HepG2 (cell line): ENCODE measurements around the gene WDR81. TPM values are rescaled to one million over a fixed set of nuclear protein-coding genes. Genes with fewer than 3 reads are reported as not detected.

Experiments used
- BCL6 ChIP-seq: IDR thresholded peaks from 2 replicates; pipeline ENCODE4 v1.6.1; 2016; ENCODE audit warnings: missing genetic modification reagents, missing compliant biosample characterization
- DR1 ChIP-seq: sonication (generic); formaldehyde crosslinking; IDR thresholded peaks from 2 replicates; pipeline ENCODE4 v1.8.0; 2021; ENCODE audit warnings: mild to moderate bottlenecking, missing genetic modification reagents, inconsistent platforms
- FOSL2 ChIP-seq: sonication (generic); formaldehyde crosslinking; IDR thresholded peaks from 2 replicates; pipeline ENCODE4 v1.4.0; 2020; ENCODE audit warnings: missing genetic modification reagents
- FOXA1 ChIP-seq, 2 experiments: fragments of 450-650 bp in 1 of 2; sonication (generic) in 1 of 2; formaldehyde crosslinking in 1 of 2; IDR thresholded peaks; 2 replicates each; pipeline versions ENCODE4 v1.4.0 to v1.6.1; 2016 to 2020; ENCODE audit warnings: missing genetic modification reagents in 1 of 2
- FOXJ3 ChIP-seq: sonication (generic); formaldehyde crosslinking; IDR thresholded peaks from 2 replicates; pipeline ENCODE4 v1.4.0; 2020; ENCODE audit warnings: missing genetic modification reagents, mild to moderate bottlenecking, borderline replicate concordance
- GFI1 ChIP-seq: sonication (generic); formaldehyde crosslinking; IDR thresholded peaks from 2 replicates; pipeline ENCODE4 v1.5.0; 2020; ENCODE audit warnings: missing genetic modification reagents, mild to moderate bottlenecking, borderline replicate concordance
- HHEX ChIP-seq: IDR thresholded peaks from 2 replicates; pipeline ENCODE4 v1.6.1; 2016; ENCODE audit warnings: control low read depth
- IRF2 ChIP-seq: IDR thresholded peaks from 2 replicates; pipeline ENCODE4 v1.6.1; 2018; ENCODE audit warnings: missing genetic modification reagents, missing compliant biosample characterization
- MAFK ChIP-seq, 2 experiments: IDR thresholded peaks in 1 of 2; conservative IDR thresholded peaks in 1 of 2; 2 replicates each; pipeline ENCODE4 v1.6.1; 2011; ENCODE audit warnings: improper control_type of control experiment in 2 of 2, low read length in 2 of 2
- NR1H2 ChIP-seq: sonication (generic); formaldehyde crosslinking; IDR thresholded peaks from 2 replicates; pipeline ENCODE4 v1.8.1; 2022; ENCODE audit warnings: low read depth, missing genetic modification reagents, borderline replicate concordance
- NR2F6 ChIP-seq, 2 experiments: IDR thresholded peaks; 2 replicates each; pipeline ENCODE4 v1.6.1; 2016; ENCODE audit warnings: antibody characterized with exemption in 1 of 2, mild to moderate bottlenecking in 1 of 2
- PHF21A ChIP-seq: sonication (generic); formaldehyde crosslinking; IDR thresholded peaks from 2 replicates; pipeline ENCODE4 v1.5.0; 2020; ENCODE audit warnings: mild to moderate bottlenecking, missing genetic modification reagents
- ZNF20 ChIP-seq: sonication (generic); formaldehyde crosslinking; IDR thresholded peaks from 2 replicates; pipeline ENCODE4 v1.4.0; 2020; ENCODE audit warnings: mild to moderate bottlenecking, moderate library complexity, missing genetic modification reagents
- ZNF235 ChIP-seq: sonication (generic); formaldehyde crosslinking; IDR thresholded peaks from 2 replicates; pipeline ENCODE4 v1.8.1; 2023; ENCODE audit warnings: mild to moderate bottlenecking, missing genetic modification reagents, borderline replicate concordance
- ZNF343 ChIP-seq: sonication (generic); formaldehyde crosslinking; IDR thresholded peaks from 2 replicates; pipeline ENCODE4 v1.4.0; 2020; ENCODE audit warnings: mild to moderate bottlenecking, missing genetic modification reagents
- ZNF547 ChIP-seq: sonication (generic); formaldehyde crosslinking; IDR thresholded peaks from 2 replicates; pipeline ENCODE4 v1.5.1; 2020; ENCODE audit warnings: mild to moderate bottlenecking, missing genetic modification reagents
- ZNF564 ChIP-seq: sonication (generic); formaldehyde crosslinking; IDR thresholded peaks from 2 replicates; pipeline ENCODE4 v1.8.1; 2023; ENCODE audit warnings: mild to moderate bottlenecking, missing genetic modification reagents
- ZNF776 ChIP-seq: sonication (generic); formaldehyde crosslinking; IDR thresholded peaks from 2 replicates; pipeline ENCODE4 v1.4.0; 2020; ENCODE audit warnings: mild to moderate bottlenecking, missing genetic modification reagents
- polyA plus RNA-seq, 8 experiments: library from polyadenylated mRNA; depleted of rRNA in 3 of 8; stranded (reverse) in 7 of 8; unstranded in 1 of 8; fragments of >200 nt; fragmentation: Illumina TruSeq in 4 of 8; extraction: Trizol in 4 of 8; gene quantifications; 2 replicates each; pipeline versions ENCODE4 v1.2.1 to v1.2.3, GENCODE V29; 2011 to 2016; ENCODE audit warnings: low read depth in 4 of 8, missing spikeins in 1 of 8, mixed read lengths in 1 of 8; ENCODE audit not compliant: insufficient read depth in 1 of 8
- total RNA-seq, 5 experiments: library from RNA; depleted of rRNA; stranded (reverse); fragments of >200 nt; fragmentation: Illumina TruSeq; extraction: Trizol; gene quantifications; 2 replicates each; pipeline ENCODE4 v1.2.3, GENCODE V29; 2016; ENCODE audit warnings: low read depth in 1 of 5
- TF ChIP-seq, protein P1 (sequence below): sonication (generic); formaldehyde crosslinking; IDR thresholded peaks from 2 replicates; pipeline ENCODE4 v1.4.0; 2020; ENCODE audit warnings: low read depth, missing genetic modification reagents
- TF ChIP-seq, protein P2 (sequence below): sonication (generic); formaldehyde crosslinking; IDR thresholded peaks from 2 replicates; pipeline ENCODE4 v1.4.0; 2020; ENCODE audit warnings: missing genetic modification reagents
- TF ChIP-seq, protein P3 (sequence below): sonication (generic); formaldehyde crosslinking; IDR thresholded peaks from 2 replicates; pipeline ENCODE4 v1.5.0; 2020; ENCODE audit warnings: missing genetic modification reagents
- TF ChIP-seq, protein P4 (sequence below): sonication (generic); formaldehyde crosslinking; IDR thresholded peaks from 2 replicates; pipeline ENCODE4 v1.8.0; 2022; ENCODE audit warnings: mild to moderate bottlenecking, missing genetic modification reagents; ENCODE audit not compliant: insufficient replicate concordance

The WDR81 gene
- total and polyA plus RNA-seq, 2 of the 13 experiments (the other 11 are each of a cell fraction or from before 2014, with no cell fraction given), result 9.1 to 16.7 TPM

DNA sequence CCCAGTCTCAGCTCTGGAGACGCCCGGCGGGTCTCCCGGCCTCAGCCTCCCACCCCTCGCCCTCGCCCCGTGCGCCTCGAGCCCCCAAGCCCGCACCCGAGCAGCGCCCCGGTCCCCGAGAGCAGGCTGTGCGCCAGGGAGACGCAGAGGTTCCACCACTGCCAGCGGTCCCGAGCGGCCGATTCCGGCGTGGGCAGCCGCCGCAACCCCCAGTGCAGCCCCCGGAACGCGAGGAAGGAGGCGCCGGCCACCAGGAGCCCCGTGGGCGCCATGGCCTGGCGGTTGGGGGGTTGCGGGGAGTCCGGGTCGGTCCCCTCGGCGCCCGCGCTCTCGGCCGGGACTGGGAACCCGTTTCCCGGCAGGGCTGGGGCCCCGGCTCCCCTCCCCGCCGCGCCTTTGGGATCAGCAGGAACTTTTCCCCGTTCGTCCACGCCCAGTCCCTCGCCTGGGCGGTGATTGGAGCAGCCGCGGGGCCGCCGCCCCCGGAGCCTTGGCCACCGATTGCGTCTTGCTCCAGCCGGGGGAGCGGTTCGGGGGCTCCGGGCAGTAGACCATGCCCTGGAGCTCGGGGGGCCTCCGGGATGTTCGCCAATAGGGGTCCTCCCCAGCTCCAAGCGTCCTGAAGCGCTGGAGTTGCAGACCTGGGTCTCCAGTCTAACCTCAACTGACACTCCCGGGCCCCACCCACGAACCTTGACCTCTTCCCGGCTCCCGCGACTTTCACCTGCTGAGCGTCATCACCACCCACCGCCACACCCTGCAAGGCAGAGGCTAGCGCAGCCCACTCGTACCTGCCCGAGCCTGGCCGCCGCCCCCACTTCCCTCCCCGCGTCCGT, 14.3 kb upstream of the WDR81 start, which contains the start of gene TLCD2 (continued):
- TF ChIP-seq, protein P1, sequence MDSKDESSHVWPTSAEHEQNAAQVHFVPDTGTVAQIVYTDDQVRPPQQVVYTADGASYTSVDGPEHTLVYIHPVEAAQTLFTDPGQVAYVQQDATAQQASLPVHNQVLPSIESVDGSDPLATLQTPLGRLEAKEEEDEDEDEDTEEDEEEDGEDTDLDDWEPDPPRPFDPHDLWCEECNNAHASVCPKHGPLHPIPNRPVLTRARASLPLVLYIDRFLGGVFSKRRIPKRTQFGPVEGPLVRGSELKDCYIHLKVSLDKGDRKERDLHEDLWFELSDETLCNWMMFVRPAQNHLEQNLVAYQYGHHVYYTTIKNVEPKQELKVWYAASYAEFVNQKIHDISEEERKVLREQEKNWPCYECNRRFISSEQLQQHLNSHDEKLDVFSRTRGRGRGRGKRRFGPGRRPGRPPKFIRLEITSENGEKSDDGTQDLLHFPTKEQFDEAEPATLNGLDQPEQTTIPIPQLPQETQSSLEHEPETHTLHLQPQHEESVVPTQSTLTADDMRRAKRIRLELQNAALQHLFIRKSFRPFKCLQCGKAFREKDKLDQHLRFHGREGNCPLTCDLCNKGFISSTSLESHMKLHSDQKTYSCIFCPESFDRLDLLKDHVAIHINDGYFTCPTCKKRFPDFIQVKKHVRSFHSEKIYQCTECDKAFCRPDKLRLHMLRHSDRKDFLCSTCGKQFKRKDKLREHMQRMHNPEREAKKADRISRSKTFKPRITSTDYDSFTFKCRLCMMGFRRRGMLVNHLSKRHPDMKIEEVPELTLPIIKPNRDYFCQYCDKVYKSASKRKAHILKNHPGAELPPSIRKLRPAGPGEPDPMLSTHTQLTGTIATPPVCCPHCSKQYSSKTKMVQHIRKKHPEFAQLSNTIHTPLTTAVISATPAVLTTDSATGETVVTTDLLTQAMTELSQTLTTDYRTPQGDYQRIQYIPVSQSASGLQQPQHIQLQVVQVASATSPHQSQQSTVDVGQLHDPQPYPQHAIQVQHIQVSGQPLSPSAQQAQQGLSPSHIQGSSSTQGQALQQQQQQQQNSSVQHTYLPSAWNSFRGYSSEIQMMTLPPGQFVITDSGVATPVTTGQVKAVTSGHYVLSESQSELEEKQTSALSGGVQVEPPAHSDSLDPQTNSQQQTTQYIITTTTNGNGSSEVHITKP (CRISPR knock-in tag), result no peak
- no peak for TF ChIP-seq ZNF235 (CRISPR knock-in tag)
- no peak for TF ChIP-seq HHEX (CRISPR knock-in tag)
- TF ChIP-seq, protein P2, sequence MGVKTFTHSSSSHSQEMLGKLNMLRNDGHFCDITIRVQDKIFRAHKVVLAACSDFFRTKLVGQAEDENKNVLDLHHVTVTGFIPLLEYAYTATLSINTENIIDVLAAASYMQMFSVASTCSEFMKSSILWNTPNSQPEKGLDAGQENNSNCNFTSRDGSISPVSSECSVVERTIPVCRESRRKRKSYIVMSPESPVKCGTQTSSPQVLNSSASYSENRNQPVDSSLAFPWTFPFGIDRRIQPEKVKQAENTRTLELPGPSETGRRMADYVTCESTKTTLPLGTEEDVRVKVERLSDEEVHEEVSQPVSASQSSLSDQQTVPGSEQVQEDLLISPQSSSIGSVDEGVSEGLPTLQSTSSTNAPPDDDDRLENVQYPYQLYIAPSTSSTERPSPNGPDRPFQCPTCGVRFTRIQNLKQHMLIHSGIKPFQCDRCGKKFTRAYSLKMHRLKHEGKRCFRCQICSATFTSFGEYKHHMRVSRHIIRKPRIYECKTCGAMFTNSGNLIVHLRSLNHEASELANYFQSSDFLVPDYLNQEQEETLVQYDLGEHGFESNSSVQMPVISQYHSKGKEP (CRISPR knock-in tag), result 0 out of 2 replicates have a peak, but pooled peaks have one; percentile 23
- TF ChIP-seq NR1H2, result no peak
- no peak for TF ChIP-seq ZNF547 (CRISPR knock-in tag)
- TF ChIP-seq PHF21A (CRISPR knock-in tag), result no peak
- no peak for TF ChIP-seq MAFK (conservative IDR thresholded peaks at IDR 0.05 in 1 of 2, IDR thresholded peaks at IDR 0.05 in 1 of 2; ENCODE audit: low read length in 2 of 2)
- peak; percentile 20; the same call in 1 of the 2 replicates for TF ChIP-seq IRF2 (CRISPR knock-in tag)
- TF ChIP-seq, protein P3, sequence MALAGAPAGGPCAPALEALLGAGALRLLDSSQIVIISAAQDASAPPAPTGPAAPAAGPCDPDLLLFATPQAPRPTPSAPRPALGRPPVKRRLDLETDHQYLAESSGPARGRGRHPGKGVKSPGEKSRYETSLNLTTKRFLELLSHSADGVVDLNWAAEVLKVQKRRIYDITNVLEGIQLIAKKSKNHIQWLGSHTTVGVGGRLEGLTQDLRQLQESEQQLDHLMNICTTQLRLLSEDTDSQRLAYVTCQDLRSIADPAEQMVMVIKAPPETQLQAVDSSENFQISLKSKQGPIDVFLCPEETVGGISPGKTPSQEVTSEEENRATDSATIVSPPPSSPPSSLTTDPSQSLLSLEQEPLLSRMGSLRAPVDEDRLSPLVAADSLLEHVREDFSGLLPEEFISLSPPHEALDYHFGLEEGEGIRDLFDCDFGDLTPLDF, result no peak
- no peak for TF ChIP-seq DR1
- TF ChIP-seq NR2F6 (IDR thresholded peaks at IDR 0.05), result peak; percentile 49
- TF ChIP-seq NR2F6 (CRISPR knock-in tag; IDR thresholded peaks at IDR 0.05), result peak; percentile 73
- TF ChIP-seq, protein P4, sequence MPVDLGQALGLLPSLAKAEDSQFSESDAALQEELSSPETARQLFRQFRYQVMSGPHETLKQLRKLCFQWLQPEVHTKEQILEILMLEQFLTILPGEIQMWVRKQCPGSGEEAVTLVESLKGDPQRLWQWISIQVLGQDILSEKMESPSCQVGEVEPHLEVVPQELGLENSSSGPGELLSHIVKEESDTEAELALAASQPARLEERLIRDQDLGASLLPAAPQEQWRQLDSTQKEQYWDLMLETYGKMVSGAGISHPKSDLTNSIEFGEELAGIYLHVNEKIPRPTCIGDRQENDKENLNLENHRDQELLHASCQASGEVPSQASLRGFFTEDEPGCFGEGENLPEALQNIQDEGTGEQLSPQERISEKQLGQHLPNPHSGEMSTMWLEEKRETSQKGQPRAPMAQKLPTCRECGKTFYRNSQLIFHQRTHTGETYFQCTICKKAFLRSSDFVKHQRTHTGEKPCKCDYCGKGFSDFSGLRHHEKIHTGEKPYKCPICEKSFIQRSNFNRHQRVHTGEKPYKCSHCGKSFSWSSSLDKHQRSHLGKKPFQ (CRISPR knock-in tag), result no peak
- TF ChIP-seq ZNF343 (CRISPR knock-in tag), result no peak
- TF ChIP-seq ZNF20 (CRISPR knock-in tag), result no peak
- TF ChIP-seq BCL6 (CRISPR knock-in tag), result peak; percentile 19; the same call in 1 of the 2 replicates
- TF ChIP-seq ZNF776 (CRISPR knock-in tag), result no peak
- peak; percentile 22 for TF ChIP-seq FOSL2 (CRISPR knock-in tag)
- TF ChIP-seq GFI1 (CRISPR knock-in tag), result peak; percentile 61; the same call in 1 of the 2 replicates
- TF ChIP-seq FOXJ3 (CRISPR knock-in tag), result no peak
- no peak for TF ChIP-seq FOXA1 (IDR thresholded peaks at IDR 0.05)
- no peak for TF ChIP-seq FOXA1 (CRISPR knock-in tag; IDR thresholded peaks at IDR 0.05)
- no peak for TF ChIP-seq ZNF564 (CRISPR knock-in tag)
